ENCODE measurements around the gene CPA3. TPM values are rescaled to one million over a fixed set of nuclear protein-coding genes. Genes with fewer than 3 reads are reported as not detected.

Gene CPA3
- total RNA-seq, 1 donor from 2014 or later = 1.4 TPM

GRCh38 chr3:148937467-148938255 is 72.6 kb downstream of the CPA3 start:
- Histone ChIP-seq H3K27ac (replicated peaks) (no peak overlapping the region), H3K4me3 (no peak overlapping the region), H3K27me3 (ENCODE audit: low read depth) (peaks cover 24% of the 10 kb centered on the region), H3K36me3 (no peaks in the 10 kb centered on the region), H3K4me1 (no peaks in the 10 kb centered on the region), H3K9me3 (replicated peaks) (no peaks in the 10 kb centered on the region)
- no peak for DNase-seq
- intact Hi-C loops (cut with micrococcal nuclease) = no loop called here
- TF ChIP-seq, protein P1, sequence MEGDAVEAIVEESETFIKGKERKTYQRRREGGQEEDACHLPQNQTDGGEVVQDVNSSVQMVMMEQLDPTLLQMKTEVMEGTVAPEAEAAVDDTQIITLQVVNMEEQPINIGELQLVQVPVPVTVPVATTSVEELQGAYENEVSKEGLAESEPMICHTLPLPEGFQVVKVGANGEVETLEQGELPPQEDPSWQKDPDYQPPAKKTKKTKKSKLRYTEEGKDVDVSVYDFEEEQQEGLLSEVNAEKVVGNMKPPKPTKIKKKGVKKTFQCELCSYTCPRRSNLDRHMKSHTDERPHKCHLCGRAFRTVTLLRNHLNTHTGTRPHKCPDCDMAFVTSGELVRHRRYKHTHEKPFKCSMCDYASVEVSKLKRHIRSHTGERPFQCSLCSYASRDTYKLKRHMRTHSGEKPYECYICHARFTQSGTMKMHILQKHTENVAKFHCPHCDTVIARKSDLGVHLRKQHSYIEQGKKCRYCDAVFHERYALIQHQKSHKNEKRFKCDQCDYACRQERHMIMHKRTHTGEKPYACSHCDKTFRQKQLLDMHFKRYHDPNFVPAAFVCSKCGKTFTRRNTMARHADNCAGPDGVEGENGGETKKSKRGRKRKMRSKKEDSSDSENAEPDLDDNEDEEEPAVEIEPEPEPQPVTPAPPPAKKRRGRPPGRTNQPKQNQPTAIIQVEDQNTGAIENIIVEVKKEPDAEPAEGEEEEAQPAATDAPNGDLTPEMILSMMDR (IDR thresholded peaks at IDR 0.05; ENCODE audit: borderline replicate concordance) = no peak

GRCh38 chr3:148938306-148938705 is 73.2 kb downstream of the CPA3 start:
- Histone ChIP-seq H3K4me1 (no peaks in the 10 kb centered on the region), H3K4me3 (no peak overlapping the region), H3K27me3 (ENCODE audit: low read depth) (peaks cover 24% of the 10 kb centered on the region), H3K36me3 (no peaks in the 10 kb centered on the region), H3K9me3 (replicated peaks) (no peaks in the 10 kb centered on the region), H3K27ac (replicated peaks) (no peak overlapping the region)
- DNase-seq = no peak
- intact Hi-C loops (cut with micrococcal nuclease) = no loop called here
- TF ChIP-seq, protein P1 (IDR thresholded peaks at IDR 0.05; ENCODE audit: borderline replicate concordance) = no peak

- TF ChIP-seq, protein P1 (IDR thresholded peaks at IDR 0.05; ENCODE audit: borderline replicate concordance) = no peak
- intact Hi-C loops (cut with micrococcal nuclease) = no loop called here
These were observed 73.8 kb downstream of the CPA3 start for GRCh38 chr3:148938936-148939335.

GRCh38 chr3:148940983-148941382 is 75.9 kb downstream of the CPA3 start:
- intact Hi-C loops (cut with micrococcal nuclease) = no loop called here
- no peak for DNase-seq
- H3K9me3 ChIP-seq (replicated peaks) = no peaks in the 10 kb centered on the region
- no peak overlapping the region for H3K4me3 ChIP-seq
- no peak overlapping the region for H3K27ac ChIP-seq (replicated peaks)
- TF ChIP-seq, protein P1 (IDR thresholded peaks at IDR 0.05; ENCODE audit: borderline replicate concordance) = no peak
- H3K4me1 ChIP-seq = no peaks in the 10 kb centered on the region
- H3K36me3 ChIP-seq = no peaks in the 10 kb centered on the region
- H3K27me3 ChIP-seq (ENCODE audit: low read depth) = peaks cover 24% of the 10 kb centered on the region

More at GRCh38 chr3:148938936-148939335, 73.8 kb downstream of the CPA3 start:
- no peaks in the 10 kb centered on the region for H3K4me1 ChIP-seq
- no peak overlapping the region for H3K4me3 ChIP-seq
- no peak for DNase-seq
- H3K27ac ChIP-seq (replicated peaks) = no peak overlapping the region
- peaks cover 24% of the 10 kb centered on the region for H3K27me3 ChIP-seq (ENCODE audit: low read depth)
- no peaks in the 10 kb centered on the region for H3K9me3 ChIP-seq (replicated peaks)
- no peaks in the 10 kb centered on the region for H3K36me3 ChIP-seq

GRCh38 chr3:148943506-148944205 is 78.6 kb downstream of the CPA3 start:
- Histone ChIP-seq H3K36me3 (no peaks in the 10 kb centered on the region), H3K9me3 (replicated peaks) (no peaks in the 10 kb centered on the region), H3K4me3 (no peak overlapping the region), H3K27me3 (ENCODE audit: low read depth) (no peaks in the 10 kb centered on the region), H3K4me1 (no peaks in the 10 kb centered on the region), H3K27ac (replicated peaks) (no peak overlapping the region)
- TF ChIP-seq, protein P1 (IDR thresholded peaks at IDR 0.05; ENCODE audit: borderline replicate concordance) = peak; percentile 79
- intact Hi-C loops (cut with micrococcal nuclease) = no loop called here
- no peak for DNase-seq
